ENCODE results near the gene C18orf63. TPM values are rescaled to one million over a fixed set of nuclear protein-coding genes. Genes with fewer than 3 reads are reported as not detected.

The C18orf63 gene
- total and polyA plus RNA-seq, 2 experiments from 2014 or later, result not detected

GRCh38 chr18:74291771-74292540, 23.7 kb upstream of the C18orf63 start, which contains the start of gene CYB5A:
CYB5A (minus strand) TSS chr18:74291963; CDS start chr18:74291875, 88 bp downstream.
- Histone ChIP-seq H3K27me3 (ENCODE audit: insufficient read depth) (no peaks in the 10 kb centered on the region), H3K4me3 (peak within 1 kb of the TSS; percentile 96), H3K79me2 (replicated peaks; ENCODE audit: insufficient read depth) (peaks cover 40% of the 10 kb centered on the region), H2AFZ (peak within 1 kb of the TSS; percentile 97), H3K4me1 (ENCODE audit: insufficient read depth) (peaks cover 24% of the 10 kb centered on the region), H3F3A (replicated peaks; ENCODE audit: low read depth) (0 out of 2 replicates have a peak, but pooled peaks cover 3% of the 10 kb centered on the region), H4K20me1 (replicated peaks; ENCODE audit: insufficient read depth) (no peaks in the 10 kb centered on the region), H3K9me2 (ENCODE audit: insufficient read depth) (peaks cover 8% of the 10 kb centered on the region; the same call in 1 of the 2 replicates), H3K27ac (ENCODE audit: low read depth) (0 out of 2 replicates have a peak within 1 kb of the TSS, but pooled peaks have one; percentile 5), H3K4me2 (peak within 1 kb of the TSS; percentile 83), H3K36me3 (ENCODE audit: insufficient read depth) (no peaks in the 10 kb centered on the region; the same call in 1 of the 2 replicates)
- Mint-ChIP-seq H3K4me1 (peaks cover 30% of the 10 kb centered on the region), H3K27me3 (ENCODE audit: insufficient read depth, low read depth, poor library complexity) (no peaks in the 10 kb centered on the region), H3K9me3 (no peaks in the 10 kb centered on the region), H3K4me3 (peak within 1 kb of the TSS; percentile 94), H3K36me3 (ENCODE audit: low read depth) (peaks cover 8% of the 10 kb centered on the region; the same call in 1 of the 3 replicates), H3K27ac (peak within 1 kb of the TSS; percentile 93)
- ATAC-seq, result peak; percentile 88
- peak; percentile 94 for DNase-seq (ENCODE audit: low spot score)
- TF ChIP-seq ZNF114 (CRISPR knock-in tag; IDR thresholded peaks at IDR 0.05) (no peak), POLR2AphosphoS5 (IDR thresholded peaks at IDR 0.05; ENCODE audit: low read depth) (peak; percentile 88), CREB1 (CRISPR knock-in tag; IDR thresholded peaks at IDR 0.05; ENCODE audit: low read depth) (peak; percentile 68)

GRCh38 chr18:74292541-74292858, 23.1 kb upstream of the C18orf63 start:
- H3K27me3 Mint-ChIP-seq (ENCODE audit: insufficient read depth, low read depth, poor library complexity), result no peaks in the 10 kb centered on the region
- H3K79me2 ChIP-seq (replicated peaks; ENCODE audit: insufficient read depth), result peaks cover 35% of the 10 kb centered on the region
- H3K4me3 ChIP-seq, result peak overlapping the region; percentile 96
- H3K9me3 Mint-ChIP-seq, result no peaks in the 10 kb centered on the region
- ATAC-seq, result no peak
- no peak overlapping the region for H3K27ac Mint-ChIP-seq
- H3K27ac ChIP-seq (ENCODE audit: low read depth), result 0 out of 2 replicates have a peak overlapping the region, but pooled peaks have one; percentile 5
- peak overlapping the region; percentile 83 for H3K4me2 ChIP-seq
- H3K36me3 ChIP-seq (ENCODE audit: insufficient read depth), result no peaks in the 10 kb centered on the region; the same call in 1 of the 2 replicates
- peaks cover 27% of the 10 kb centered on the region for H3K4me1 Mint-ChIP-seq
- no peaks in the 10 kb centered on the region for H3K27me3 ChIP-seq (ENCODE audit: insufficient read depth)
- H3K4me1 ChIP-seq (ENCODE audit: insufficient read depth), result peaks cover 22% of the 10 kb centered on the region
- peak overlapping the region; percentile 97 for H2AFZ ChIP-seq
- peak overlapping the region; percentile 94 for H3K4me3 Mint-ChIP-seq
- DNase-seq (ENCODE audit: low spot score), result no peak
- 0 out of 3 replicates have a peak, but pooled peaks cover 8% of the 10 kb centered on the region for H3K36me3 Mint-ChIP-seq (ENCODE audit: low read depth)
- 0 out of 2 replicates have a peak, but pooled peaks cover 3% of the 10 kb centered on the region for H3F3A ChIP-seq (replicated peaks; ENCODE audit: low read depth)
- H3K9me2 ChIP-seq (ENCODE audit: insufficient read depth), result peaks cover 8% of the 10 kb centered on the region; the same call in 1 of the 2 replicates
- no peaks in the 10 kb centered on the region for H4K20me1 ChIP-seq (replicated peaks; ENCODE audit: insufficient read depth)
- TF ChIP-seq ZNF462 (CRISPR knock-in tag; IDR thresholded peaks at IDR 0.05) (no peak), REST (IDR thresholded peaks at IDR 0.05; ENCODE audit: unreplicated experiment) (no peak), CTCF (conservative IDR thresholded peaks at IDR 0.05; ENCODE audit: low read depth in 2 of 2) (no peak), ETS1 (IDR thresholded peaks at IDR 0.05) (no peak)
